A673 (cell line): Measurements from ENCODE around the gene LIF.

Source experiments
- CTCF ChIP-seq: fragments of 300-800, 200-600 bp; sonication (generic); conservative IDR thresholded peaks from 2 replicates; pipeline ENCODE4 v1.5.1; 2017; ENCODE audit warnings: low read depth, mild to moderate bottlenecking, antibody characterized with exemption, low read length, moderate library complexity, mixed read lengths
- EZH2 ChIP-seq: fragments of 200-600 bp; sonication (generic); IDR thresholded peaks from 2 replicates; pipeline ENCODE4 v1.6.1; 2017; ENCODE audit warnings: borderline replicate concordance, low read depth, mild to moderate bottlenecking, mixed read lengths, antibody characterized with exemption, low read length; ENCODE audit not compliant: poor library complexity, severe bottlenecking

GRCh38 chr22:30239488-30240405 lies 6.8 kb downstream of the LIF start:
- no peak for TF ChIP-seq CTCF
- no peak for TF ChIP-seq EZH2
